Kasumi-1 (cell line): ENCODE measurements around the gene TP63.
"Not testable (repeated sequence)": the region's sequence is repeated elsewhere in the genome, so short reads cannot be mapped to it uniquely, and the experiment has no call there.

ENCODE experiments used
- DNase-seq, 2 experiments: peaks; one replicate each; lab custom pipeline; 2025; lab: John Stamatoyannopoulos, UW

The TP63 gene

DNA sequence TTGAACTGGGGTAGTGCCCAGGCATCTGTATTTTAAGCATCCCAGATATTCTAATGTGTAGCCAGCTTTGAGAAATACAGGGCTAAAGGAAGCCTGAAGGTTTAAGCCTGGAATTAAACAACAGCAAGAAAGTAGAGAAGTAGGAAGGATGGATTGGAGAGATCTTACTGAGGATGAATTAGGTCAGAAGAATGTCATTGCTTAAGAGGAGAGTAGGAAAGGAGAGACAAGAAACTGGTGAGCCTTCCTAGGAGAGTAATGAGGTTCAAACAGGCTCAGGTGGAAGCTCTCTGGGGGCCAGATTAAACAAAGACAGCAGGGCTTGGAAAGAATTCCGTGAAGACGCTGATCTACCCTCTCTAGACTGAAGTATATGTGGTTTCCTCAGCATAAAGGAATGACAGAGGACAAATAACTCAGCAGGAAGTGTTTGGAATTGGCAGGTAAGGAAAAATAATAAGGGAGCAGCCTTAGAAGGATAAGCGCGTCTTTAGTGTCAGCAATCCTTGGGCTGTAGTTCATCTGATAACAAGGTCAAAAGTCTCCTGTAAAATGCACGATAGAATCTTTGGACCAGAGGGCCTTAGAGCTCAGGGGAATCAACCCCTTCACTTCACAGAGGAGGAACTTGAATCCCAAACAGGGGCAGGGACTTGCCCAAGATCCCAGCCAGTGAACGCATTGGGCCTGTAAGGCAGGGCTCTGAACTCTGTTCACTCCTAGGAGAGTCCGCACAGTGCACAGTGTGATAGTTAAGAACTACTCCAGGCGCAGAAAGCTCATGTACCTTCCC lies 90.9 kb downstream of the TP63 start:
- no peak for DNase-seq

DNA sequence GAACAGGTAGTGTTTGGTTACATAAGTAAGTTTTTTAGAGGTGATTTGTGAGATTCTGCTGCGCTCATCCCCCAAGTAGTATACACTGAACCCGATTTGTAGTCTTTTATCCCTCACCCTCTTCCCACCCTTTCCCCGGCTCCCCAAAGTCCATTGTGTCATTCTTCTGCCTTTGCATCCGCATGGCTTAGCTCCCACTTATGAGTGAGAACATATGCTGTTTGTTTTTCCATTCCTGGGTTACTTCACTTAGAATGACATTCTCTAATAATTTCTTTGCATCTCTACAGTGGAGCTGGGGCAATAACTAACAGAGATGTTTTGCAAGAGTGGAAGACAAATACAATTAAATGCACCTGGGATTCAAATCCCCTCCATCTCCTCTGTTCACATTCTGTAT lies 93.2 kb downstream of the TP63 start:
- no peak for DNase-seq

DNA sequence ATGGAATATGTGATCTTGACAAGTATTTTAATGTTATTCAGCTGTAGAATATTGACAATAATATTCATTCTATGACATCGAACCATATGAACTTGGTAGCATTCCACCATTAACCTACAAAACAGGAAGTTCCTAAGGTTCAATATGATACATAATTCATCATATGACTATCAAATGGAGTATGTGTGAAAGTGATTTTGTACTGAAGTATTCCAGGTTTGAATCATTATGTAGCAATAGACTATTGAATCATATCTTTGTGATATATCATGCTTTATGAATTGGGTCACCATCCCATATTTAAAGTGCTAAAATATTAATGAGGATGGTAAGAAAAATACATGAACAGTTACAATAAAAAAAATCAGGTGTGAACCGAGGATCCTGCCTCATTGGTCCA lies 95.1 kb downstream of the TP63 start:
- DNase-seq, result no peak

DNA sequence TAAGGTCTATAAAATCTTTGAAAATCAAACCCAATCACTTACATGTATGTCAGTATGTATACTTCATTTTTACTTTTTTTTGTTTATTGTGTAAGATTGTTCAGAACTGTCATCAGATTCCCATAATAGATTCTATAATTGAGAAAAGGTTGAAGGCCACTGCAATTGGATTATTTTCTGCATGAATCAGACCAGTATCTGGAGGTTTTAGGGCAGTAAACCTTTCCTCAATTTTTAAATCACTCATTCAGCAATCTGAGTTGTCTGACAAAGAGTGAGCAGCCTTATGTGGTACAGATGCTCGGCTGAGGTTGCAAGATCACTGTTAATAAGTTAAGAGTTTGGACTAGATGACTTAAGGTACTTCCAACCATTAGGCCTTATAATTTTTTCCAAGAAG lies 96.0 kb downstream of the TP63 start:
- DNase-seq, result no peak

DNA sequence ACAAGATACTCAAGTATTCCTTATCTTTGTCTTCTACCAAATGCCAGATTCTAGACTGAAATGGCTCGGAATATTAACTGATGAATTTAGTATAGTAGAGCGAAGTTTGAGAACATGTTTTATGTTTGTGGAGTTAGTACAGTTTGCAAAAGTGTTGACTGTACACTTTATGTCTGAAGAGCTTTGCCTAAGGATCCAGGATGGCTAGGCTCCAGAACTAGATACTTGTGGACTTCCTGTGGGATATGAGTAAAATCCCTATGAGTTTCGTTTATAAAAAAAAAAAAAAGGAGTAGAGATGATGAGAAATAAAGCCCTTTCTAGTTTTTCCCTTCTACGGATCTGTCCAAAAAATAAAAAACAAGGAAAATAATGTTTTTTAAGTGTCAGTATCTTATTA lies 96.7 kb downstream of the TP63 start:
- no peak for DNase-seq

DNA sequence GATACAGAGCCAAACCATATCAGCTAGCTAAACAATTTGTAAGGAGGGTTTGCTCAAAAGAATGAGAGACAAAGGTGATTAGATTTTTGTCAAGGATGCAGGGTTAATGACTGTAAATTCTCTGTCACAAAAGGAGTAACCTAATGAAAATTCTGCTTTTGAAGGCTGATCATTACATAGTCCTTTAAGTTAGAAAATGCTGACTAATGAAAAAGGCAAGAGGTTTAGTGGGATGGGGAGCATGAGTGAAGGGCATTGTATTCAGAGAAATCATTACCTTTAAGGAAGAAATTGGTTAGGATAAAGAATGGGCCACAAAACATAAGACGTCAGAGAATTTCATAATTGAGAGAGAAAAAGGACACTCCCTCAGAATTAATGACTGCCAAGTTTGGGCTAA lies 97.7 kb downstream of the TP63 start:
- no peak for DNase-seq

DNA sequence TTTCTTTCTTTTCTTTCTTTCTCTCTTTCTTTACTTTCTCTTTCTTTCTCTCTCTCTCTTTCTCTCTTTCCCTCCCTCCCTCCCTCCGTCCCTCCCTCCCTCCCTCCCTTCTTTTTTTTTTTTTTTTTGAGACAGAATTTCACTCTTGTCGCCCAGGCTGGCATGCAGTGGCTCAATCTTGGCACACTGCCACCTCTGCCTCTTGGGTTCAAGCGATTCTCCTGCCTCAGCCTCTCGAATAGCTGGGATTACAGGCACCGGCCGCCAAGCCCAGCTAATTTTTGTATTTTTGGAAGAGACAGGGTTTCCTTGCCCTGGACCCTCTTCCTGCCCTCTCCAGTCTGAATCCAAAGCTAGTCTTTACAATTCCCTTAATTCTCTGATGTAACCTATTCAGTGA lies 102.9 kb downstream of the TP63 start:
- DNase-seq, result no peak

DNA sequence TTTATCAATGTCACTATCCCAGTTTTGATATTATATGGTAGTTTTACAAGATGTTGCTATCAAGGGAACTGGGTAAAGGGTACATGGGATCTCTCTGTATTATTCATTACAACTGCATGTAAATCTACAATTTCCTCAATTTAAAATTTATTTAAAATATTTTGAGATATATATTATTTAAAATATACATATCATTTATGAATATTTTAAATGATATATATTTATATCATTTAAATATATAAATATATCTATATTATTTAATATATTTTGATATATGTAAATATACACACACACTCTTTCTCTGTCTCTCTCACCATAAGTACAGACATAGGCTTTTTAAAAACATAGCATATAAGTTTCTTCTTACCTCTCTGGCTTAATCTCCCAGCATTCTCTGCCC lies 104.7 kb downstream of the TP63 start:
- no peak for DNase-seq

DNA sequence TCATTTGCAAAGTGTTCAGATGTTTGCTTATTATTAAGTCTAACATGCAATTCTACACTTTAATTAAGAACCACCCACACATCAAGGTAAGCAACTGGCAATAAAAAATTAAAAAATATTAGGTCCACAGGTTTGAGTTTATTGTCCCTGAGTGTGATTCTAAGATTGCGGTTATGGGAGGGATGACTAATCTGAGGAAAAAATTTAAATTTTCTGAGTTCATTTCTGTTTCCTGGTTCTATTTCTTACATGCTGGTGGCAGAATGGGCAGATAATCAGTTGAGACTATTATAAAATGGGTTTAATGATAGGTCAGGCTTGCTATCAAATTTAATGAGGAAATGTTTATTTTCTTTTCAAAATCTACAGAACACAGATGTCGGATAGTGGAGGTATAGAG lies 105.9 kb downstream of the TP63 start:
- DNase-seq, result no peak

DNA sequence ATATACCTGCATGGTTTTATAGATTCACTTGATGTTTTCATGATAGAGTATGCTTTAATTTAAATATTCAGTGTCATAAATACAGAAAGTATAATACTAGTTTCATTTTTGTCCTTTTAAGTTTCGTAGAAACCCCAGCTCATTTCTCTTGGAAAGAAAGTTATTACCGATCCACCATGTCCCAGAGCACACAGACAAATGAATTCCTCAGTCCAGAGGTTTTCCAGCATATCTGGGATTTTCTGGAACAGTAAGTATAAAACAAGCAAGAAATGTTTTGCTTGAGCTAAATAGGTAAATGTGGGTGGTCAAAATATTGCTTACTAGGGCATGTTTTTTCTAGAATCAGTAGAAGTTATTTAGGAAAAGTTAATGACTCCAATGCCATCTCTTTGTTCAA lies 106.4 kb downstream of the TP63 start:
- no peak for DNase-seq

DNA sequence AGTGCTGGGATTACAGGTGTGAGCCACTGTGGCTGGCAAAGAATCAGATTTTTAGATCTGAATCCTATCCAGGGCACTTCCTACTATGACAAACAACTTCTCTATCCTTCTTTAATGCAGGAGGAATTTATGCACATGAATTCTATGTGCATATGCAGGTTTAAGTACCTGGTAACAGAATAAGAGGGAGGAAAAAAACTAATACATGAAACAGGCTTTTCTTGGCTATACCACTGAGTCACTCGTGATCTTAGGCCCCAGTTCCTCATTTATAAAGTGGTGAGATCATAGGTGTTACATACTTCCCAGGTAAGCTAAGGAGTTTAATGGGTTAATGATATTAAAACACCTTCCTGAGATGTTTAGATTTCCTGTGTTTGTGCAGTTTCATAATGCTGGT lies 108.2 kb downstream of the TP63 start:
- DNase-seq, result no peak

DNA sequence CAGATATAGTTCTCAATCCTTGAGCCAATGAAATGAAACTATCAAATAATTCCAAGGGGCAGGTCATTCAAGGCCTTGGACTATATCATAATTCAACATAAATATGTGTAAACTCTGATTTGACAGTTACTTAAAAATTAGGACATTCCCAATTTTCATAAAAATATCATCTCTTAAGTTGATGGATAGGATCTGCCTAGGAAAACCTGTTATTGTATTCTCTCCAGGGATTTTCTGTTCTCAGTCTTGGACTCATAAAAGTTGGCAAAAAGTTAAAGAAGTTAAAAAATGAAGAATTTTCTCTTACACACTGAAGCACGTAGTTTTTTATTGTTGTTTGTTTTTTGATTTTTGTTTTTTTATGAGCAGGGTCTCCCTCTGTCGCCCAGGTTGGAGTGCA lies 109.0 kb downstream of the TP63 start:
- DNase-seq, result no peak

DNA sequence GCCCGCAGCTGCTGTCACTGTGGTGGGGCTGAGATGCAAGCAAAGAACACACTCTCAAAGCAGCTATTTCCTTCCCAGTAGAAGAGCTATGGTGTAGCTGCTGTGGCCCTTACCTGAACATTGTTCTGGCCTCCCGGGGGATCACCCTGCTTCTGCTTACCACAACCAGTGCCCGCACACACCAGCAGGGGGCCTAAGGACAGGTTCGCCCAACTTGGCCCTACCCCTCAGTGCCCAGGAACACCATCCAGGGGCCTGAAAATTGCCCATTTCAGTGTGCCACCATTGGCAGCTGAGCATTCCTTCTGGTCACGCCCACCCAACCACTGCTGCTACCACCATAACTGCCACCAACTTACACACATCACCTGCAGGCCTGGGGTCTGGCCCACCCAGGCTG lies 113.0 kb downstream of the TP63 start:
- DNase-seq, result no peak

DNA sequence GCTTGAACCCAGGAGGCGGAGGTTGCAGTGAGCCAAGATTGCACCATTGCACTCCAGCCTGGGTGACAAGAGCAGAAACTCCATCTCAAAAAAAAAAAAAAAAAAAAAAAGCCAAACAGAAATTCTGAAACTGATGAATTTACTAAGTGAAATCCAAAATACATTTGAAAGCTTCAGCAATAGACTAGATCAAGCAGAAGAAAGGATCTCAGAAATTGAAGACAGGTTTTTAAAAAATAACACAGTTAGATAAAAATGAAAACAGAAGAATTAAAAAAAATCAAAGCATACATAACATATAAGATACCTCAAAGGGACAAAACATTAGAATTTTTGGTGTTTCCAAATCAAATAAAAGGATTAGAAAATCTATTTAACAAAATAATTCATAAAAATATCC lies 114.4 kb downstream of the TP63 start:
- DNase-seq, result peak in 1 of 2 experiments; percentile 4

DNA sequence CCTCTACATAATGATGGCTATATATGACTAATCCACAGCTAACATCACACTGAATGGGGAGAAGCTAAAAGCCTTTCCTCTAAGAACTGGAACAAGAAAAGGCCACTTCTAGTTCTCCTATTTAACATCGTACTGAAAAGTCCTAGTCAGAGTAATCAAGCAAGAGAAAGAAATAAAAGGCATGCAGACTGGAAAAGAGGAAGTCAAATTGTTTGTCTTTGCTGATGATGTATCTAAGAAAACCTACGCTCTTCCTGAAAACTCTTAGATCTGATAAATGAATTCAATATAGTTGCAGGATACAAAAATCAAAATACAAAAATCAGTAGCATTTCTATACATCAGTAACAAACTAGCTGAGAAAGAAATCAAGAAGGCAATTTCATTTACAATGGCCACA lies 116.9 kb downstream of the TP63 start:
- peak; percentile 6 to 46 for DNase-seq

DNA sequence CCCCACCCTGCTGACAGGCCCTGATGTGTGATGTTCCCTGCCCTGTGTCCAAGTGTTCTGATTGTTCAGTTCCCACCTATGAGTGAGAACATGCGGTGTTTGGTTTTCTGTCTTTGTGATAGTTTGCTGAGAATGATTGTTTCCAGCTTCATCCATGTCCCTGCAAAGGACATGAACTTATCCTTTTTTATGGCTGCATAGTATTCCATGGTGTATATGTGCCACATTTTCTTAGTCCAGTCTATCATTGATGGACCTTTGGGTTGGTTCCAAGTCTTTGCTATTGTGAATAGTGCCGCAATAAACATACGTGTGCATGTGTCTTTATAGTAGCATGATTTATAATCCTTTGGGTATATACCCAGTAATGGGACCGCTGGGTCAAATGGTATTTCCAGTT lies 119.8 kb downstream of the TP63 start:
- not testable (repeated sequence) for DNase-seq

DNA sequence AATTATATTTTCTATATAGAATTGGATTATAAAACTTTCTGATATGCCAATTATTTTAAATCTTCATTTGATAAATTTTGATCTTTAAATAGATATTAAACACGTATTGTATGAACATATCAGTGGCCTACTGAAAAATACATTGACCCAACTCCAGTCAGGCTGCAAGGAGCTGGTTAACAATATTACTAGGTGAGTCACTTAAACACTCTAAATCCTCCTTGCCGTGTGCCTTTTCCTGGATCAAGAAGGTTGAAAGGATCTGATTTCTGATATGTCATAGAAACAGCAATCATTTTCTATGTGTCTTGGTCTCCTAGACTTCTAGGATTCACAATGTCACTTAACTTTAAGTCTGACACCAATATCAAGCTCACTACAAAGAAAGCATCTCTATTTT lies 123.2 kb downstream of the TP63 start:
- no peak for DNase-seq

DNA sequence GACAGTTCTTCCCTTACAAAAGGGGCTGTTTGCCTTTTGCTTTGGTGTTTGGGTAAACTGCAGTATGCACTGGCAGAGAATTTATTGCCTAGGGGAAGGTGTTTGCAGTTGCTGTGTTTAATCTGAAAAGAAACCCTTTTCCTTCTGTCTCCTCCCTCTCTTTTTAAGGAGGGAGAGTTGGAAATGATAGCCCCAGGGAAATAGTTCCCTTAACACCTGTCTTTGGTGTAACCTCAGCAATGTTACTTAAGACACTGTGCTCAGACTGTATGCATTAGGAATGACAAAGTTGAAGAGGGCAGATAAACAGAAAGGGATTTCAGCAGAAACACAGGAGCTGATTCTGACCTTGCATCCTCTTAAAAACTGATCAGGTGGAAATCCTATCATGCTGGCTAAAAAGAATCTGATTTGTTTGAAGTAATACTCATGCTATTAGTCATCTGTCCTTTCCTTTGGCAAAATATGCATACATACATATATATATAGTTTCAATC lies 125.4 kb downstream of the TP63 start:
- no peak for DNase-seq

DNA sequence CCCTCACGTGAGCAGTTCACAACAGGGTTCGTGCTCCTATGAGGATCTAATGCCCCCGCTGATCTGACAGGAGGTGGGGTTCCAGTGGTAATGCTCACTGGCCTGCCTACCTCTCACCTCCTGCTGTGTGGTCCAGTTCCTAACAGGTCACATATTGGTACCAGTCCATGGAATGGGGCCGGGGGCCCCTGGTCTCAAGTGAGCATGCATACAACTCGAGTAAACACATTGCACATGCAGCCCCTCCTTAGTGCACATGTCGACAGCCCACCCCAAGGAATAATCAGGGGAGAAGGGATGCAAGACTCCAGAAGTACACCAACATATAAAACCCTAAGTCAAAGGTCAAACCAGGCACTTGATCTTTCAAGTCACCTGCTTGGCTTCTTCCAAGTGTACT lies 127.0 kb downstream of the TP63 start:
- no peak for DNase-seq

DNA sequence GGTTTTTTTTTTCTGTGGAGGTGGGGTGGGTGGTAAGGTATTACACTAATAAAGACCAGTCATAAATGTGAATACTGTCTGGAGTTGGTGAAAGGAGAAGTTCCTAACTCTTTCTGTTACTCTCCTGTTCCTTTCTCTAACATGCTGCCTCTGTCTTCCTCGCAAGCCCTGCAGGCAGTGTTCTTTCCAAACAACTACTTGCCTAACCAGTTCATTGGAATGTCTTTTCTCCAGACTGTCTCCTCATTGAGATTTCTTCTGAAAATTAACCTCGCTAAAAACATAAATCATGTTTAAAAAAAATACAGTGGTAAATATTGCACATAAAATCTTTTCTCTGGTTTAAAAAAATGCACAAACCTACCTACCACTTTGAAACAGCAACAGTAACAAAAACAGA lies 135.2 kb downstream of the TP63 start:
- no peak for DNase-seq

DNA sequence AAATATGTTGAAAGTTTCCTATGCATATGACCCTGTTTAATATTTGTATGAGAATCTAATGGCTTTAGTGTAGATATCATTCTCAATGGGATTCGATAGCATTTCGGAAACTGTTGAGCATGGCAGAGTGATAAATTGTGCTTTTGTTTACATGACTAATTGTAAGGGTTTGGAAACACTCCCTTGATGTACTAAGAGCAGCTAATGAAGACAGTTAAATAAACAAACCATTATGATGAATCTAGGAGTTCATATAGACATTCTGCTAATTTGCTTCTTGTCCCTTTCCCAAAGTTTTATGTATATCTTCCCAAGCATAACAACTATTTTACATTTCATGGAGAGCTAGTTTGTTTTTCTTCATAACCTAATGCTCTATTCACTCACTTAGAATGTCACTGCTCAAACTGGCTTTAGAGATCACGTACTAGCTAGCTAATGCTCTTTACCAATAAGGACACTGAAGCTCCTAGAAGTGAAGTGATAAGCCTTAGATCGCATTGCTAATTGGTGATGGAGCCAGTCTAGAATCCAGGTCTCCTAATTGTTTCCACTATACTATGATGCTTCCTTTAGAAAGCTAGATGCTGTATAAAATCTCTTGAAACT lies 140.8 kb downstream of the TP63 start:
- no peak for DNase-seq

DNA sequence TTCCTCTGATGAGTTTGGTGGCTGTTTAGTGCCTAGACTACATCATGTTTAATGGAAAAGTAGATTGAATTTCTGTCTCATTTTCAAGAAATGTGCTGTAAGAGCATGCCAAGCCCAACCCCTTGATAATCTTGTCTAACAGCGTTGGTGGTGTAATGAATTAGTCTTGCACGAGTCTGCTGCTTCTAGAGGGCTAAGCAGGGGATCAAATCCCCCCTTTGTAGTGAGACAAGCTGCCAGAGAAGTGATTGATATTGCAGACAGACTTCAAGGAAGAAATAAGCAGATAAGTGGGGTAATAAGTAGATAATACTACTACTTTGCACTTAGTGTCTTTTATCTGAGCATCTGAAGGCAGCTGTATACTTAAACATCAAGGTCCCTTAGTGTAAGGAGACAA lies 141.4 kb downstream of the TP63 start:
- DNase-seq, result no peak

DNA sequence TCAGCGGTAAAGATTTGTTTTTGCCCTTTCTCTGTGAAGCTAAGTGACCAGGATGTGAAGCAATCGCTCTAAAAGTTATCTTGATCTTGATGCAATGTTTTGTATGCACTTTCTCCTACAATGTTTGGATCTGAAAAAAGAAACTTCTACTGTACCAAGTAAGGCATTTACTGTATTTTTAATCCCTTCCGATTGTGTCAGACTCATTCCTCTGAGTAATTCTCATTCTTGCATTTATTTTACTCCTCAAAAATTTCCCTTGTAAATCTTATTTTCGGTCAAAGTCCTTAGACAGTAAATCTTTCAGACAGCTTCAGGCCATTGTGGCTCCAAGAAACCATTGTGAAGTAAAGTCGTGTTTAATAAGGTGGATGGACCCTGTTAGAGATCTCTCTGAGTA lies 141.9 kb downstream of the TP63 start:
- no peak for DNase-seq
